ENCODE data around the gene SRCAP. TPM values are rescaled to one million over a fixed set of nuclear protein-coding genes. Genes with fewer than 3 reads are reported as not detected.

Gene SRCAP
- total RNA-seq, 1 donor from 2014 or later = 94.5 TPM

DNA sequence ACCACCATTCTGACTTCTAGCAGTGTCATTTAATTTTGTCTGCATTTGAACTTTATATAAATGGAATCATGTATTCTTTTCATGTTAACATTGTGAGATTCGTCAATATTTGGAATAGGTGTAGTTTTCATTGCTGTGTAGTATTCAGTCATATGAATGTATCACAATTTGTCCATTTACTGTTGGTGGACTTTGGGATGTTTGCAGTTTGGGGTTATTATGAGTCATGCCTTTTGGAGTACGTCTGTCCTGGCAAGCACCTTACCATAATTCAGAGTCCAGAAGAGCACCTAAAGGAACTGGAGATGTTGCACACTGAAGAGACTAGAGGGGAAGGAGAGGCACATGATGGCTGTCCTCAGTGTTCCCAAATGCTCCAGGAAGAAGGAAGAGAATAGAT lies 46.1 kb downstream of the SRCAP start:
- Mint-ChIP-seq H3K27me3 (ENCODE audit: low read depth) (peaks cover 2% of the 10 kb centered on the region), H3K4me3 (peak overlapping the region; percentile 29), H3K27ac (ENCODE audit: unreplicated experiment) (no peak overlapping the region)

DNA sequence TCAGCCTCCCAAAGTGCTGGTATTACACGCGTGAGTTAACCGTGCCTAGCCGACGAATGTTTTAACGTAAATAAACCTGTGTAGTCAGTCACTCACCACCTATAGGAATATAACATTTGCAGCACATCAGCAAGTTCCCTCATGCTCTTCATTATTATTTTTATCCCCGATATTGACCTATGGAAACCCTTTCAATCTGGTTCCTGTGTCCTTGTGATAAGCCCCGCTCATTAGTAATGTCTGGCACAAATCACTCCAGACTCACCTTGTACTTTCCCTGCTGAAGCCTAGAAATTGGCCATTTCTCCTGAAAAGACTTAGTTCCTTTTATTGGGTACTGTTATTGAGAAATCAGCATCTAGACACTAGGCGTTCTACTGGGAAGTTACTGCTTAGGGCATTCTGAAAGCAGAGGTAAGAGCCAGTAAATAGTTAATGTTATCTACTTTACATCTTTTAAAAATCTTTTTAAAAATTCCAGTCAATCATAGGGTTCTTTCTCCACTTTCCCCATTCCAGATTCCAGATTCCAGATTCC lies 47.7 kb downstream of the SRCAP start:
- no peaks in the 10 kb centered on the region for H3K9me3 Mint-ChIP-seq
- H3K27ac Mint-ChIP-seq (ENCODE audit: unreplicated experiment) = no peak overlapping the region
- peaks cover 23% of the 10 kb centered on the region for H3K4me1 Mint-ChIP-seq
- TF ChIP-seq, protein P1, sequence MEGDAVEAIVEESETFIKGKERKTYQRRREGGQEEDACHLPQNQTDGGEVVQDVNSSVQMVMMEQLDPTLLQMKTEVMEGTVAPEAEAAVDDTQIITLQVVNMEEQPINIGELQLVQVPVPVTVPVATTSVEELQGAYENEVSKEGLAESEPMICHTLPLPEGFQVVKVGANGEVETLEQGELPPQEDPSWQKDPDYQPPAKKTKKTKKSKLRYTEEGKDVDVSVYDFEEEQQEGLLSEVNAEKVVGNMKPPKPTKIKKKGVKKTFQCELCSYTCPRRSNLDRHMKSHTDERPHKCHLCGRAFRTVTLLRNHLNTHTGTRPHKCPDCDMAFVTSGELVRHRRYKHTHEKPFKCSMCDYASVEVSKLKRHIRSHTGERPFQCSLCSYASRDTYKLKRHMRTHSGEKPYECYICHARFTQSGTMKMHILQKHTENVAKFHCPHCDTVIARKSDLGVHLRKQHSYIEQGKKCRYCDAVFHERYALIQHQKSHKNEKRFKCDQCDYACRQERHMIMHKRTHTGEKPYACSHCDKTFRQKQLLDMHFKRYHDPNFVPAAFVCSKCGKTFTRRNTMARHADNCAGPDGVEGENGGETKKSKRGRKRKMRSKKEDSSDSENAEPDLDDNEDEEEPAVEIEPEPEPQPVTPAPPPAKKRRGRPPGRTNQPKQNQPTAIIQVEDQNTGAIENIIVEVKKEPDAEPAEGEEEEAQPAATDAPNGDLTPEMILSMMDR (conservative IDR thresholded peaks at IDR 0.05) = no peak
- H3K36me3 Mint-ChIP-seq (ENCODE audit: low read depth) = peaks cover 16% of the 10 kb centered on the region
- H3K4me3 Mint-ChIP-seq = peak overlapping the region; percentile 96
- H3K27me3 Mint-ChIP-seq (ENCODE audit: low read depth) = peaks cover 2% of the 10 kb centered on the region
- DNase-seq (ENCODE audit: low read depth, low spot score) = no peak

More for the DNA sequence above, 46.1 kb downstream of the SRCAP start:
- DNase-seq (ENCODE audit: low read depth, low spot score) = no peak
- TF ChIP-seq, protein P1 (conservative IDR thresholded peaks at IDR 0.05) = no peak
- Mint-ChIP-seq H3K9me3 (no peaks in the 10 kb centered on the region), H3K4me1 (peaks cover 23% of the 10 kb centered on the region), H3K36me3 (ENCODE audit: low read depth) (peaks cover 17% of the 10 kb centered on the region)

DNA sequence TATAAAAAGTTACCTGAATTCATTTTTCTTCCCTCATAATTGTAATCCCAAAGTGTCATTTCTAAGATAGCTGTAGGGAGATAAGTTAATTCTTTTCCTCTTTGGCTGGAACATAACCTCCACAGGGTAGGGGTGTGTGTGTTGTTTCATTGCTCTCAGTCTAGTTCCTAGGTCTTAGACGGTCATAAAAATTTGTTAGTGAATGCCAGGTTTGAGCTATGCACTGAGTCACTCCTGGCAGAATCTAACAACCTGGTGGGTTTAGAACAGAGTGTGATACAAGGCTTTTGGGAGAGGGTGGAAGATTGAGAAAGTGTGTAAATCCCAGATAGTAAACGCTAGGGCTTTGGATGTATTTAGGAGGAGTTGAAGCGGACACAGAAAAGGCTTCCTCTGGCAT lies 48.4 kb downstream of the SRCAP start:
- no peak for DNase-seq (ENCODE audit: low read depth, low spot score)
- peaks cover 23% of the 10 kb centered on the region for H3K4me1 Mint-ChIP-seq
- H3K27me3 Mint-ChIP-seq (ENCODE audit: low read depth) = peaks cover 2% of the 10 kb centered on the region
- H3K36me3 Mint-ChIP-seq (ENCODE audit: low read depth) = peaks cover 11% of the 10 kb centered on the region
- no peak overlapping the region for H3K27ac Mint-ChIP-seq (ENCODE audit: unreplicated experiment)
- H3K4me3 Mint-ChIP-seq = peak overlapping the region; percentile 96
- H3K9me3 Mint-ChIP-seq = no peaks in the 10 kb centered on the region
- TF ChIP-seq, protein P1 (conservative IDR thresholded peaks at IDR 0.05) = no peak

DNA sequence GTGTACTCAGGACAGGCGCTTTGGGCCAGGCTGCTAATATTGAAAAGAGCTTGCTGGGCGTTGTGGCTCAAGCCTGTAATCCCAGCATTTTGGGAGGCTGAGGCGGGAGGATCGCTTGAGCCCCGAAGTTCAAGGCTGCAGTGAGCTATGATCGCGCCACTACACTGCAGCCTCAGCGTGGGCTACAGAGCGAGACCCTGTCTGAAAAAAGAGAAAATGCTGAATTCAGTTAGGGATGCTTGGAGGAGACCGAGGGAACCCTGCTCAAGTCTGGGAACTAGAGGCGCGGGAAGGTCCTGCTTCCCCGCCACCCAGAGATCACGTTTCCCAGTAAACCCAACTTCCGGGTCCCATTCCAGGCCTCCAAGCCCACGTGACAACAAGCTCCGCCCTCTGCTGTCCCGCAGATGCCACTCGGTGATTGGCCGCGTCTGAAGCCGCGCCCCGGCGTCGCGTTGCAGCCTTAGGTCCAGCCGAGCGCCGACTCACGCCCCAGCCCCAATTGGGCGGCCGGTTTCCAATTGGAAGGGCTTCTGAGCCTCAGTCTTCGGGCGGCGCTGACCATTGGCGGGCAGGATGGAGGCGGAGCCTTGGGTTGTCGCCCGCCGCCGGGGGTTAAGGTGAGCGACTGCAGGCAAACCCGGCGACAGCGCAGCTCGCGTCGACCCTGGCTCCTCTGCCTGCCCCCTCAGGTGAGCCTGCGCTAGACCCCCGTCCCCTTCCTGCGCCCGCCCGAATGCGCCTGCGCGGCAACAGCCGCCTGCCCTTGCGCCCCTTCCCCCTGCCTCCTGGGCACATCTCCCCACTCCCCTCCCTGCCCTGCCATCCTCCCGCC lies 49.0 kb downstream of the SRCAP start, which contains the start of gene PHKG2:
Gene PHKG2, plus strand, starts transcription at position 627 of the 835 bp plus-strand sequence. CDS start 396 bp downstream, outside the sequence.
- Mint-ChIP-seq H3K27ac (ENCODE audit: unreplicated experiment) (peak within 1 kb of the TSS; percentile 94), H3K4me1 (peaks cover 23% of the 10 kb centered on the region), H3K4me3 (peak within 1 kb of the TSS; percentile 96), H3K9me3 (no peaks in the 10 kb centered on the region), H3K36me3 (ENCODE audit: low read depth) (peaks cover 11% of the 10 kb centered on the region), H3K27me3 (ENCODE audit: low read depth) (peaks cover 2% of the 10 kb centered on the region)
- TF ChIP-seq, protein P1 (conservative IDR thresholded peaks at IDR 0.05) = no peak
- peak; percentile 96 for DNase-seq (ENCODE audit: low read depth, low spot score)

DNA sequence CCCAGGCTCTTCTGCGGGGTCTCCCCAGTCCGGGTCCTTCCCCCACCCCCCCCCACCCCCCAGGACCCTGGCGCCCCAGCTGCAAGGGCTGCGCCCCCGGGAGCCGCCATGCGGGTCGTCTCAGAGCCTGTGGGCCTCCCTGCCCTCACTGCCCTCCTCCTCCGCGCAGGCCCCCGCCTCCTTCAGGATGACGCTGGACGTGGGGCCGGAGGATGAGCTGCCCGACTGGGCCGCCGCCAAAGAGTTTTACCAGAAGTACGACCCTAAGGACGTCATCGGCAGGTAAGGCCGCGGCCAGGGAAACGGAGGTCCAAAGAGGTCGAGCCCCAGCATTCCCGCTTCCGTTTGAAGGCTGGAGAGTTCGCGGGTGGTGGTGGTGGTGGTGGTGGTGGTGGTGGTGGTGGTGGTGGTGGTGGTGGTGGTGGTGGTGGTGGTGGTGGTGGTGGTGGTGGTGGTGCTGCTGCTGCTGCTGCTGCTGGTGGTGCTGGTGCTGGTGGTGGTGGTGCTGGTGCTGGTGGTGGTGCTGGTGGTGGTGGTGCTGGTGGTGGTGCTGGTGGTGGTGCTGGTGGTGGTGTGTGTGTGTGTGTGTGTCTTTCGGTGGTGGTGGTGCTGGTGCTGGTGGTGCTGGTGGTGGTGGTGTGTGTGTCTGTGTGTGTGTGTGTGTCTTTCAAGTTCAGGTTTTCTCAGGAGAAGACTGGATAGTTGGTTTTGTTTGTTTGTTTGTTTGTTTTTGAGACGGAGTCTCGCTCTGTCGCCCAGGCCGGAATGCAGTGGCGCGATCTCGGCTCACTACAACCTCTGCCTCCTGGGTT lies 49.9 kb downstream of the SRCAP start:
- Mint-ChIP-seq H3K36me3 (ENCODE audit: low read depth) (peaks cover 8% of the 10 kb centered on the region), H3K4me3 (peak overlapping the region; percentile 96), H3K27me3 (ENCODE audit: low read depth) (peaks cover 2% of the 10 kb centered on the region), H3K4me1 (peaks cover 23% of the 10 kb centered on the region), H3K27ac (ENCODE audit: unreplicated experiment) (peak overlapping the region; percentile 94), H3K9me3 (no peaks in the 10 kb centered on the region)
- TF ChIP-seq, protein P1 (conservative IDR thresholded peaks at IDR 0.05) = no peak
- DNase-seq (ENCODE audit: low read depth, low spot score) = peak; percentile 30

All from neural crest cell (in vitro differentiated cells).